Right lobe of liver (tissue), 4 donors: ENCODE results near the gene PPIE.

Source experiments
- CTCF ChIP-seq, 4 donors: fragments of 200-600 bp in 3 of 4; fragments of 450-650 bp in 1 of 4; IDR thresholded peaks; one replicate each; pipeline versions ENCODE4 v1.5.1 to v1.8.0; 2016 to 2022; ENCODE audit warnings: antibody characterized with exemption in 4 of 4, mild to moderate bottlenecking in 2 of 4
- POLR2A ChIP-seq: fragments of 450-650 bp; IDR thresholded peaks from one replicate; pipeline ENCODE4 v1.6.1; 2017; ENCODE audit warnings: antibody characterized with exemption, mild to moderate bottlenecking
- donor health status: DM: no; HTN: no; CAD: no.
- donor health status: DM: no; HTN: no; CAD: no.
- donor health status: DM: no; HTN: yes; CAD: no.

GRCh38 chr1:39698568-39698967 lies 40.1 kb upstream of the PPIE start:
- TF ChIP-seq CTCF (IDR thresholded peaks at IDR 0.05) = no peak
- TF ChIP-seq POLR2A = no peak
